Limb (tissue), 2 donors: ENCODE data around the gene FAM216A.
A peak's percentile ranks its signal among the peaks of the same experiment; 100 is the strongest.
"Not testable (repeated sequence)": the region's sequence is repeated elsewhere in the genome, so short reads cannot be mapped to it uniquely, and the experiment has no call there.

Experiments
- DNase-seq, 2 donors: peaks; one replicate each; pipeline ENCODE4 v3.0.0-alpha.2; 2016; ENCODE audit errors: extremely low spot score in 2 of 2

FAM216A gene, protein sequence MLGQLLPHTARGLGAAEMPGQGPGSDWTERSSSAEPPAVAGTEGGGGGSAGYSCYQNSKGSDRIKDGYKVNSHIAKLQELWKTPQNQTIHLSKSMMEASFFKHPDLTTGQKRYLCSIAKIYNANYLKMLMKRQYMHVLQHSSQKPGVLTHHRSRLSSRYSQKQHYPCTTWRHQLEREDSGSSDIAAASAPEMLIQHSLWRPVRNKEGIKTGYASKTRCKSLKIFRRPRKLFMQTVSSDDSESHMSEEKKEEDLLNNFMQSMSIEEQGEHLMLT

DNA sequence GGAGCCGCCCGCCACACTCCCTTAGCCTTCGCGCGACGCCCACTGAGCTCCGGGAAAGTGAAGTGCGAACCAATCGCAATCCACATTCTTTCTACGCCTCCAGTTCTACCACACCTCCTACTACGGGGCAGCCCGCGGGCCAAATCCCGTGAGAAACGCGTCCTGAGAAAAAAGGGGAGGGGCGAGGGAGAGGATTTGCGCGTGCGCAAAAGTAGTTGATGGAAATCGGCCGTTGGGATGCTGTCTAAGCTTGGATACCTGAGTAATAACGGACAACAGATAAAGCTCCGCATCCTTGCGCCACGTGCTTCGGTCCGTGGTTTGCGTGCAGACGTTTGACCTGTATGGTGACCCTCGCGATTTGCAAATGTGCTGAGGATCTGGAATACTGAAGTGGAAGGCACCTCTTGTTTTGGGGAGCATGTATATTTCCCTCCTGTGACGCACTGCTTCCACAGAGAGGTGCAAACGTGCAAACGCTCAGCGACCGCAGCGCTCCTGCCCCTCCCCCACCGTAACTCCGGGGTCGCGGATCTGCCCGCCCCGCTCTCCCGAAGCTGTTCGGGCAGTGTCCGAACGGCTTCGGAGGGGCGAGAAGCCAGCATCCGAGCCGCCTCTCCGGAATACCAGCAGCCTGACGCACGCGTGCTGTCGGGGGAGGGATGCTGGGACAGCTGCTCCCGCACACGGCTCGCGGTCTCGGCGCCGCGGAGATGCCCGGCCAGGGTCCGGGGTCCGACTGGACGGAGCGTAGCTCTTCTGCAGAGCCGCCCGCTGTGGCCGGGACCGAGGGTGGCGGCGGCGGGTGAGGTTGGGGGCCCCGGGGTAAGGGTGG, at the start of gene FAM216A, which contains the start of gene GPN3:
Gene FAM216A, plus strand, starts transcription at position 632 of the 835 bp plus-strand sequence. Its CDS starts 31 bp downstream, at position 663.
Gene GPN3, minus strand, starts transcription at position 44 of the 835 bp plus-strand sequence. CDS start 54 bp downstream, outside the sequence.
- peak; percentile 98 for DNase-seq

DNA sequence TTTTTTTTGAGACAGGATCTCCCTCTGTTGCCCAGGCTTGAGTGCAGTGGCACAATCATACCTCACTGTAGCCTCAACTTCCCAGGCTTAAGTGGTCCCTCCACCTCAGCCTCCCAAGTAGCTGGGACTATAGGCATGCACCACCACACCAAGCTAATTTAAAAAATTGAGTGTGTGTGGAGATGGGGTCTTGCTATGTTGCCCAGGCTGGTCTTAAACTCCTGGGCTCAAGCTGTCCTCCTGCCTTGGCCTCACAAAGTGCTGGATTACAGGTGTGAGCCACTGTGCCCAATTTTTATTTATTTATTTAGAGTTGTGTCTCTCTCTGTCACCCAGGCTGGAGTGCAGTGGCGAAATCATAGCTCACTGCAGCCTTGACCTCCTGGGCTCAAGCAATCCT, 48.0 kb upstream of the FAM216A start:
- not testable (repeated sequence) for DNase-seq

DNA sequence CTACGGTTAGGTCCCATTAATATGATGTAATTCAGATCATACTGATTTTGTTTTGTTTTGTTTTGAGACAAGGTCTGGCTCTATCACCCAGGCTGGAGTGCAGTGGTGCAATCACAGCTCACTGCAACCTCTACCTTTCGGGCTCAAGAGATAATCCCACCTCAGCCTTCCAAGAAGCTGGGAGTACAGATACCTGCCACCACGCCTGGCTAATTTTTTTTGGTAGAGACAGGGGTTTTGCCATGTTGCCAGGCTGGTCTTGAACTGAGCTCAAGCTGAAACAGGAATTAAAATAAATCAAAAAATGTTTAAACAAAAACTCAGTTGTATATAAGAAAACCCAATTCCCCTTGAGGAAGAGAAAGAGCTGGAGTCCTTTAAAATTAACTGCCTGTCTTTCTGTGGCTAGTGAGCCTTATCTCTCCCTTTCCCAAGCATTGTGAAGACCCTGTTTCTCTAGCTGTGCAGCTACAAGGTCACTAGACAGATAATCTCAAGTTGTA, 47.4 kb upstream of the FAM216A start:
- DNase-seq, result no peak

DNA sequence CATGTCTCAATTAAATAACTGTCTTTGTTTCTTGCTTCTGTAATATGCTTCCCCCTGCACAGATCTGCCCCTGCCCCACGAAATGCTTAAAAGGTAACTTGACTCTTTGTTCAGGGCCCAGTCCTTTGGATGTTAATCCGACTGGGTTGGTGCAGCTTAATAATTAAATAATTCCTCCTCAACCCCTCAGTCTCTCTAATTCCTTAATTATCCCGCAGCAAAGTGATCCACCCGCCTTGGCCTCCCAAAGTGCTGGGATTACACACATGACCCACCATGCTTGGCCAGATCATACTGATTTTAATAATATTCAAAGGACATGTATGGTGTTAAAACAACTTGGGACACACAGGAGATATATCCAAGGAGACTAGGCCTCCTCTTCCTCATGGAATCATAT, 46.9 kb upstream of the FAM216A start:
- no peak for DNase-seq

DNA sequence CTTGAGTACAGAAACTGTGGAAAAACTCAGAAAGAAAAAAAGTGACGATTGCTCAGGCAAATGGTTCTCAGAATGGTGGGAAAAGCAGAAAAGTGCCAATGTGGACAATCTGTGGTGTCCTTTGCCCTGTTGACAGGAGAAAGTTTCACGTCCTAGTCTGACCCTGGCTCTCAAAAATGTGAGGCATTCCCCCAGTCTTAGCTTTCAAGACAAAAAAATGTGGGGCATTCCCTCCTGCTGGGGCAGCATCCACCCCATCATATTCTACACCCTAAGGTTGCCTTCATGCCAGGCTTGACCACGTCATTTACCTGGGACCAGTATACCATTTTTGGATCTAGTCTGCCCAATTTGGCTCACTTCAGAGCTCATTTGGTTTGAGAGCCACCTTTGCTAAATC, 44.4 kb upstream of the FAM216A start:
- DNase-seq, result no peak

DNA sequence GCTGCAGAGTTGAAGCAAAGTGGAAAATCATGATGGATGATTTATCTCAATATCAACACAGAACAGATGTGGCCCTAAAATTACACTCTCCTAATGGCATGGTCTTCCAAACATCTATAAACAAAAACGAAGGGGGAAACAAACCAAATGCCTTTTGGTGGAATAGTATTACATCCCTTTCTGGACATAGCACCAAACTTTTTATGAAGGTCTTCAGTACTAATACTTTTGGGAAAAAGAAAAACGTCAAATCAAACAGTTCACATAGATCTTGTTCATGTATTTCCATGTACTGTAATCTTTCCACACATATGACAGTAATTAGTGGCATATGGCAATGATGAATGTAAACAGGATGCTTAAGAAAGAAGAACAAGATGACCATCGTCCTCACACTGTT, 42.2 kb upstream of the FAM216A start:
- DNase-seq, result peak in 1 of 2 donors; percentile 17

DNA sequence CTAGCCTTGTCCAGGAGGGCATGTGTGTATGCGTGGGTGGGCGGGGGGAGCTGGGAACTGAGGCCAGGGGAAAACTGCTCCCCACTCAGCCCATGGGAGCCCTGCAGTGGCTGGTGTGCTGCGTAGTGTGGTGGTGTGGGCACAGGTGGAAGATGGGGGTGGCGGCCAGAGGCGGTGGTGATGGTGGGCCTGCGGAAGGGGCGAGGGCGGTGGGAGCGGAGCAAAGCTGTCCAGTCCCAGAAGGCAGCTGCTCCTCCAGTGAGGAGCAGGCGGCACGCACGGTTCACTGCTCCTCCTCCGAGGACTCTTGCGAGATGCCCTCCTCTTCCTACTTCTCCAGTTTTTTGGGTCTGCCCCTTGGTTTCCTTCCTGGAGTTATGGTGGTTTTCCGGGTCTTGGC, 39.0 kb upstream of the FAM216A start:
- not testable (repeated sequence) for DNase-seq

DNA sequence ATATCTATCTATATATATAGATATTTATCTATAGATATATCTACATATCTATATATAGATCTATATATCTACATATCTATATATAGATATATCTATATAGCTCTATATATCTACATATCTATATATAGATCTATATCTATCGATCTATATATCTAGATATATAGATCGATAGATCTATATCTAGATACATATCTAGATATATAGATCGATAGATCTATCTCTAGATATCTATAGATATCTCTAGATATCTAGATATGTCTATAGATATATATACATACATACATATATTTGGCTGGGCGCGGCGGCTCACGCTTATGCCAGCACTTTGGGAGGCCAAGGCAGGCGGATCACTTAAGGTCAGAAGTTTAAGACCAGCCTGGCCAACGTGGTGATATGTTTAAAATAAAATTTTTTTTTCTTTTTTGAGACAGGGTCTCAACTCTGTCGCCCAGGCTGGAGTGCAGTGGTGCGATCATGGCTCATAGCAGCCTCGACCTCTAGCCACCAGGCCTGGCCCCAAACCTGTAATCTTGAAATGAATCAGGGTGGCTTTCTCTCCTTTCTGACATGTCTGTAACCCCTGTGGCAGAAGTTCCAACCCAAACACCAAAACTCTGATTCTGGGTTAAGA, 36.6 kb upstream of the FAM216A start:
- no peak for DNase-seq

DNA sequence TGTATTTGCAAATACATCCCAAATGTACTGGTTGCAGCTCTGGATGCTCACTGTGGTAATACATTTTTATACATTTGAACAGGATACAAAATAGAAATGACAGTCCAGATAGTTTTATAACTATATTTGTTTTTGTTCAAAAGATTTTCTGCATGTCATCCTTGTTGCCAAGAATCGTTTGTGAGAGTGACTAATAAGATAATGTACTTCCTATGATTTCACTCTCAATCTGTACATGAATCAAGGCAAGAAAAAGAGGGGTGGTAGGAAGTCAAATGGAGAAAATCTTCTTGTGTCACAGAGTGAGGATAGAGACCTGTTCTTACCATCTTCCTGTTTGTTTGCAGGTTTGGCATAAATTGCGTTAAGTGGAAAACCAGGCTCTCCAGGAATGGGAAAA, 32.4 kb upstream of the FAM216A start:
- no peak for DNase-seq

DNA sequence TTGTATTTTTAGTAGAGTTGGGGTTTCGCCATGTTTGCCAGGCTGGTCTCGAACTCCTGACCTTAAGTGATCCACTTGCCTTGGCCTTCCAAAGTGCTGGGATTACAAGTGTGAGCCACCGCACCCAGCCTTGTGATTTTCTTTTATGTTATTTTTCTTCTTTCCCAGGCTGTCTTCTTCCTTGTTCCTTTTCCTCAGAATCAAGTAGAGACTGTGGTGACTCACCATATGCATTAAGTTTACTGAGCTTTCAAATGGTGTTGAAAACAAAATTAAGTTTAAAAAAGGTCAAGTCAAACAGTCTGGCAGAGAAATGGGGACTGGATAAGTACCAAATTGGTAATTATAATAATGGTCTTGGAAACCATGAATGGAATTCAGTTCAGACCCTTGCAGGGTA, 24.2 kb upstream of the FAM216A start:
- DNase-seq, result no peak

DNA sequence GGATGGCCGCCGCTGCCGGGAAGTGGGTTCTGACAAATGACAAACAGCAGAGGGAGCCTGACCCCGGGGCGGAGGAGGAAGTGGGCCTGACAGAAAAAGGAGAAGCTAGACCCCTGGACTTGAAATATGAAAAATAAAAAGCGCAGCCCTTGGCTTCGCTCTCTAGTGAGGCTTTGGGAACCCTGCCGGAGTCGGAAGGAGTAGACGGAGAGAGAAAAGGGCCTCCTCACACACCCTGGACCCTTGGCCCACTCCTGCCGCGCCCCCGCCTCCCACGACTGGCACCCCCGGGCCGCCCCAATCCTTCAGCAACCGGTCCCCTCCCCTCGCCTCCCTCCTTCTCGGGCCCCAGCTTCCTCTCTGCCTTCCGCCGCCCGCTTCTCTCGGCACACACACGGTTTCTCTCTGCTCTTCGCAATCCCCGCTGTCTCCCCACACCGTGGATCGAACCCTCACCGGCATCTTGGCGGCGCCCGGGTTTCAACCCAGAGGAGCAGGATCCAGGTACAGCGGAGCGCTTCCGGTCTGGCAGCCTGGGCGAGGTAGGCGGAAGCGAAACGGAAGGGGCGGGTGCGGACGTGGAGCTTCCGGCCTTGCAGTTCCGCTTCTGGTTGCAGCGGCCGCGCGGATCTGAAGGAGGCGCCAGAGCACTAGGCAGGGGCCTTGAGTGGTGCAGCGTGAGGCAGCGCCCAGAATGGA, 18.7 kb upstream of the FAM216A start, which contains the start of gene ARPC3:
Gene ARPC3, minus strand, starts transcription at position 539 of the 699 bp plus-strand sequence. Its CDS starts 77 bp downstream, at position 462.
- DNase-seq, result peak; percentile 96 to 100

DNA sequence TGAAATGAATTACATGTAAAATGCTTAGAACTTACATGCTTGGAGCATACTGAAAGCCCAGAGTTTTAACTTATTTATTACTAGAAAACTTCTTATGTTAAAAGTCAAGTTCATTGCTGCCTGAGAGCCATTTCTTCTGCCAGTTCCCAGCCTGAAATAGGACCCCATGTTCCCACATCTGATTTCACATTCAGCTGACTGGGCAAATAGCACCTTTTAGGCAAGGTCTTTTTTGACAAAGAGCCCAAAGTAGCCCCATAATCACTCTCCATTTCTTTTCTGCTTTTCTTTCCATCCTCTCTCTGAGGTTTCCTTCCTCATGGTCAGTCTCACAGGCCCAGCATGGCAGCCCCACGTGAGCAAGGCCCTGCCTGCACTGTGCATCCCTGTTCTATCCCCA, 17.4 kb upstream of the FAM216A start:
- no peak for DNase-seq

DNA sequence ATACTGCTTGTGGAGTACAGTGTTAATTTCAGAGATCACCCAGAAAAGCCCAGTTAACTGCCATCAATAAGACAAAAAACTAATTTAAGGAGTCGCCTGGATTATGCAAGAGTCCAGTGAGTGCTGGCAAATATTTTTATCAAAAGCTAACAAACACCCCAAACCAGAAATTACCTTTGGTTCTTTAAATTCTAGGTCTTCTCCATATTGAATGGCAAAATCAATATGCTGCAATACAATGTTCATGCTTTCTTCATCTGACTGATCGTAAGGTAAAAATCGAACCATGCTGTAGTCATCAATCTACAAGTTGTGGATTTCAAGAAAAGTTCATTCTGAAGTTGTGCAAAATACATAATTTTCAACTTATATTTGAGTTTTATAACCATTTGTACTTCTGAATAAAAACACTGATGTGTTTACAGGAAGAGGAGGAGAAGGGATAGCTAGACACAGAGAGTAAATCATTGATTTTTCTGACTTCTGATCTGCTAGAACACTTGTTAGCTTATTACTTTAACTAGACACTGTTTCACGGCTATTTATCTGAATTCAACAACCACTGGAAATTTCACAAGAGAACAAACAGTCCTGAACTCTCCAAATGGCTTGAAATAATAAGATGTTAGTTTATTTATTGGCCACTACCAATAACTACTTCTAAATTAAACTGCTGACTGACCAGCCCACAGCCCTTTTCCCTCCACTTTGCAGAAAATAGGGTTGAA, 14.9 kb upstream of the FAM216A start:
- DNase-seq, result no peak

DNA sequence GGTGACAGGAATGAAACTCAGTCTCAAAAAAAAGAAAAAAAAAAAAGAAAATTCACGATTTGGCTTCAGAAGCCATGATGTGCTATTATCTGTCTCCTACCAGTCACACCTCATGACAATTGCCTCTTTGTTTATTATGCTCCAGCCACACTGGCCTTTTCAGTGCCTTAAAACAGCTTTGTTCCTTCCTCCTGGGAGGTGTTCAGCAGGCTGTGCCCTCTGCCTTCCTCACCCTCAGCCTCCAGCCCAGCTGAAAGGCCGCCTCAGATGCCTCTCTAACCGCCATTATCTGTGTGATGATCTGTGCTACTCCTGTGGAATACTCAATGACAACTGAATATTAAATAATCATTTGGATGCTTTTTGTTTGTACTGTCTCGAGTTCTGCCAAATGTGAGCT, 9.9 kb upstream of the FAM216A start:
- DNase-seq, result no peak

DNA sequence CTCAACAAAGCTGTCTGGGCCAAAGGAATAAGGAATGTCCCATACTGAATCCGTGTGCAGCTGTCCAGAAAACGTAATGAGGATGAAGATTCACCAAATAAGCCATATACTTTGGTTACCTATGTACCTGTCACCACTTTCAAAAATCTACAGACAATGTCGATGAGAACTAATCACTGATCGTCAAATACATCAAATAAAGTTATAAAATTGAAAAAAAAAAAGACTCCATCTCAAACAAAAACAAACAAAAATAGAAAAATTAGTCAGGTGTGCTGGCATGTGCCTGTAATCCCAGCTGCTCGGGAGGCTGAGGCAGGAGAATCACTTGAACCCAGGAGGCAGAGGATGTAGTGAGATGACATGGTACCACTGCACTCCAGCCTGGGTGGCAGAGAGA, 7.5 kb upstream of the FAM216A start:
- DNase-seq, result not testable (repeated sequence)

DNA sequence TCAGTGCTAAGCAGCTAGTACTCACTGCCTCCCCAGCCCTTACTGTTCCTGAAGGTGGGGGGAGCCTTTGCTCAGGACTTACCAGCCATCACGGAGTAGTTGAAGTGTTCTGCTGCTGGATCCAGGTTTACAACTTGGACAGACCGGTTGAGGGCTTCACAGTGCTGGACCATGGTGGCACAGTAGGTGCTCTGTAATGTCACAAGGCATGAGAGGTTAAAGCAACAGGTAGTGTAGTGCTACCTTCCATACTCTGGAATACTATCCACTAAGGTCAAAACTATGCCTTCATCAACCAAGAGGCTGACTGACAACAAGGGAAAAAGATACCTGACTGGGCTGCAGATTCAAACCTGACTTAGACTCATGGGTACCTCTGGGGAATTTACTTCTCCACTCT, 3.6 kb upstream of the FAM216A start:
- no peak for DNase-seq

DNA sequence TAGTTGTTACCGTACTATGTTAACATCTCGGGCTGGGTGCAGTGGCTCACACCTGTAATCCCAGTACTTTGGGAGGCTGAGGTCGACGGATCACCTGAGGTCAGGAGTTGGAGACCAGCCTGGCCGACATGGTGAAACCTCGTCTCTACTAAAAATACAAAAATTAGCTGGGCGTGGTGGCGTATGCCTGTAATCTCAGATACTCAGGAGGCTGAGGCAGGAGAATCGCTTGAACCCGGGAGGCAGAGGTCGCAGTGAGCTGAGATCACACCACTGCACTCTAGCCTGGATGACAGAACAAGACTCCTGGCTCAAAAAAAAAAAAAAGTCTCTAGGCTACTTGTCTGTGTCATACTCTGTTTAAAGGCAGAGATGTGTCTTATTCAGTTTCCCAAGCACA, 2.9 kb upstream of the FAM216A start:
- DNase-seq, result not testable (repeated sequence)

DNA sequence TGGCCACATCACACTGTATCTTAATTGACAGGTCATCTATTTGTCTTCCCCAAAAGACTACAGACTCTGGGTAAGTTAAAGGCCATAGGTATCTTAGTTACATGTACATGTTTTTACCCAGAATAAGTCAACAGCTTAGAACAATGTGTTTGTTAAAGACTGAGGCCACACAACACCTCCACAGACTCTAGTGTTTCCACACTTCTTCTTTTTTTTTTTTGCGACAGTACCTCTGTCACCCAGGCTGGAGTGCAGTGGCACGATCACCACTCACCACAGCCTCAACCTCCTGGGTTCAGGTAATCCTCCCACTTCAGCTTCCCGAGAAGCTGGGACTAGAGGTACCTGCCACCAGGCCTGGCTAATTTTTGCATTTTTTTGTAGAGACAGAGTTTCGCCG, 1.9 kb upstream of the FAM216A start:
- no peak for DNase-seq

DNA sequence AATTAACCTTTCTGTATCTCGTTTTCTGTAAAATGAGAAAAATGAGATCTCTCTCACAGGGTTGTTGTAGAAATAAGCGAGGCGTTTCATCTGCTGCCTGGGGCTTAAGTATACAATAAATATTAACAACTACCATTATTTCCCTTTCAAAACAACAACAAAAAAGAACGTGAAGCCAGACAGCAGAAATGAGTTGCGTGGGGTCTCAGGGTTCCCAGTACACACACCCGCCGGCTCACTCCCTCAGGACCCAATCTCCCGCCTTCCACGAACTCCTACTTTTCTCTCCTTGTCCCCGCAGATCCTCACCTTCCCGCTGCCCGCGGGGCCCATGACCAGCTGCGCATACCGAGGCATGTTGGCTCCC, 815 bp upstream of the FAM216A start:
- DNase-seq, result no peak

DNA sequence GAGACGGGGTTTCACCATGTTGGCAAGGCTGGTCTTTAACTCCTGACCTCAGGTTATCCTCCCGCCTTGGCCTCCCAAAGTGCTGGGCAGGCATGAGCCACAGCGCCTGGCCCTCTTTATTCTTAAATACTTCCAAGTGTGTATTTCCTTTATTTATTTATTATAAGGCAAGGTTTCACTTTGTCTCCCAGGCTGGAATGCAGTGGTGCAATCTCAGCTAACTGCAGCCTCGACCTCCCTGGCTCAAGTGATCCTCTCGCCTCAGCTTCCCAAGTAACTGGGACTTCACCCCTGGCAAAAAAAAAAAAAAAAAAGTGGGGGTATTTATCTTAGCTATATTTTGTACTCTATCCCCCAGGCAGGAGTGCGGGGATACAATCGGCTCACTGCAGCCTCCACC, 6.8 kb downstream of the FAM216A start:
- no peak for DNase-seq
